Esophagus muscularis mucosa (tissue), 3 donors: ENCODE data around the gene CLDN4.

Source experiments
- POLR2A ChIP-seq: fragments of 450-650 bp; IDR thresholded peaks from one replicate; pipeline ENCODE4 v1.6.1; 2017; ENCODE audit warnings: antibody characterized with exemption, moderate library complexity, mild to moderate bottlenecking, low read depth
- POLR2AphosphoS5 ChIP-seq, 2 donors: sonication (generic); formaldehyde crosslinking; IDR thresholded peaks; one replicate each; pipeline ENCODE4 v1.6.1; 2017; ENCODE audit warnings: antibody characterized with exemption in 2 of 2
- TF ChIP-seq, protein P1 (sequence below), 3 experiments: fragments of 200-600 bp in 2 of 3; fragments of 450-650 bp in 1 of 3; sonication (generic) in 2 of 3; IDR thresholded peaks; one replicate each; pipeline ENCODE4 v1.5.1; 2017 to 2019; ENCODE audit warnings: antibody characterized with exemption in 3 of 3, mild to moderate bottlenecking in 2 of 3, moderate library complexity in 1 of 3

DNA sequence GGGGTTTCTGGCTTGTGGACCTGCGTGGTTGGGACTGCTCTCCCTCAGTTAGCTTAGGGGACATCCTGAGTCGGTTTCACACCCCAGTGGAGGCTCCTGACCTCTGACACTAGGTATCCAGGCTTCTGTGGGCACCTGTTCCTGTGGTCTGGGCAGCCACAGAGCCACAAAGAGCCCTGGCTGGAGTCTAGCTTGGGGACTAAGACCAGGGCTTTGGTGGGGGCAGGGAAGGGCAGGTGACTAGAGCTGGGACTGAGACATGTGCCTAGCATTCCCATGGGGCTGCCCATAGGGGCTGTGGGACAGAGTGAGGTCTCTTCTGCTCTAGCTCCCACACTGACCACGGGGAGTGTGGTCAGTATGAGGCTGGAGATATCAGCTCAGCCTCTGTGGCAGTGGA lies 26.1 kb downstream of the CLDN4 start:
- TF ChIP-seq, protein P1, sequence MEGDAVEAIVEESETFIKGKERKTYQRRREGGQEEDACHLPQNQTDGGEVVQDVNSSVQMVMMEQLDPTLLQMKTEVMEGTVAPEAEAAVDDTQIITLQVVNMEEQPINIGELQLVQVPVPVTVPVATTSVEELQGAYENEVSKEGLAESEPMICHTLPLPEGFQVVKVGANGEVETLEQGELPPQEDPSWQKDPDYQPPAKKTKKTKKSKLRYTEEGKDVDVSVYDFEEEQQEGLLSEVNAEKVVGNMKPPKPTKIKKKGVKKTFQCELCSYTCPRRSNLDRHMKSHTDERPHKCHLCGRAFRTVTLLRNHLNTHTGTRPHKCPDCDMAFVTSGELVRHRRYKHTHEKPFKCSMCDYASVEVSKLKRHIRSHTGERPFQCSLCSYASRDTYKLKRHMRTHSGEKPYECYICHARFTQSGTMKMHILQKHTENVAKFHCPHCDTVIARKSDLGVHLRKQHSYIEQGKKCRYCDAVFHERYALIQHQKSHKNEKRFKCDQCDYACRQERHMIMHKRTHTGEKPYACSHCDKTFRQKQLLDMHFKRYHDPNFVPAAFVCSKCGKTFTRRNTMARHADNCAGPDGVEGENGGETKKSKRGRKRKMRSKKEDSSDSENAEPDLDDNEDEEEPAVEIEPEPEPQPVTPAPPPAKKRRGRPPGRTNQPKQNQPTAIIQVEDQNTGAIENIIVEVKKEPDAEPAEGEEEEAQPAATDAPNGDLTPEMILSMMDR (IDR thresholded peaks at IDR 0.05), result no peak
- TF ChIP-seq POLR2A (no peak), POLR2AphosphoS5 (IDR thresholded peaks at IDR 0.05) (no peak)
